Activated CD4-positive, alpha-beta T cell treated with anti-CD3 and anti-CD28 coated beads for 24 hours (primary cell): Measurements from ENCODE around the gene CSF1R.

Experiments used
- DNase-seq, 2 donors: peaks; one replicate each; pipeline ENCODE4 v3.0.0-alpha.2; 2020; ENCODE audit warnings: low read depth in 2 of 2

Gene CSF1R

GRCh38 chr5:150120617-150121447, 34.5 kb upstream of the CSF1R start:
- no peak for DNase-seq

- DNase-seq = no peak
These were observed 33.7 kb upstream of the CSF1R start for GRCh38 chr5:150120062-150120441.

- DNase-seq = no peak
These were observed 33.2 kb upstream of the CSF1R start for GRCh38 chr5:150119421-150120061.

GRCh38 chr5:150118561-150119229, 32.3 kb upstream of the CSF1R start:
- no peak for DNase-seq

- no peak for DNase-seq
These were observed 31.7 kb upstream of the CSF1R start for GRCh38 chr5:150117945-150118560.

GRCh38 chr5:150116667-150117400, 30.5 kb upstream of the CSF1R start:
- DNase-seq = no peak

GRCh38 chr5:150114773-150115408, 28.5 kb upstream of the CSF1R start:
- DNase-seq = no peak

- DNase-seq = no peak
These were observed 27.8 kb upstream of the CSF1R start for GRCh38 chr5:150114102-150114641.

GRCh38 chr5:150113047-150113744, 26.8 kb upstream of the CSF1R start:
- DNase-seq = no peak

- no peak for DNase-seq
These were observed 26.1 kb upstream of the CSF1R start for GRCh38 chr5:150112201-150113046.

GRCh38 chr5:150111122-150111521, 24.8 kb upstream of the CSF1R start:
- no peak for DNase-seq

GRCh38 chr5:150109921-150110320, 23.6 kb upstream of the CSF1R start:
- no peak for DNase-seq

GRCh38 chr5:150108711-150109514, 22.6 kb upstream of the CSF1R start:
- no peak for DNase-seq

- DNase-seq = no peak
These were observed 21.6 kb upstream of the CSF1R start for GRCh38 chr5:150107909-150108447.

- no peak for DNase-seq
These were observed 20.5 kb upstream of the CSF1R start for GRCh38 chr5:150106674-150107426.

GRCh38 chr5:150105928-150106615, 19.7 kb upstream of the CSF1R start:
- no peak for DNase-seq

GRCh38 chr5:150104550-150104870, 18.2 kb upstream of the CSF1R start:
- DNase-seq = no peak
